GM12878 (cell line): ENCODE results near the gene UNCX. TPM values are rescaled to one million over a fixed set of nuclear protein-coding genes. Genes with fewer than 3 reads are reported as not detected.

Source experiments
- ATAC-seq: fragments of 200-7000 bp; cut with Tn5 transposase; 3 replicates; pipeline ENCODE4 v1.9.1; 2020; ENCODE audit warnings: mild to moderate bottlenecking, moderate library complexity
- BruUV-seq: library from RNA; stranded (reverse); fragments of 400-500 nt; replicated peaks from 2 replicates; lab custom pipeline; 2021; lab: Mats Ljungman, UMichigan
- CTCF ChIA-PET: fragments of 300-600 bp; sonication (Branson Sonifier 250); formaldehyde crosslinking; extraction: SDS; loops from one replicate; lab custom pipeline; 2021; ENCODE audit warnings: inconsistent platforms; lab: Yijun Ruan, JAX
- POLR2A ChIA-PET: fragments of 350-600 bp; formaldehyde crosslinking; extraction: SDS; loops from one replicate; lab custom pipeline; 2021; ENCODE audit warnings: inconsistent platforms; lab: Charles Lee
- RAD21 ChIA-PET: fragments of 300-600 bp; sonication (Branson Sonifier 250); formaldehyde crosslinking; loops from one replicate; lab custom pipeline; 2023; ENCODE audit warnings: antibody characterized with exemption; ENCODE audit not compliant: unreplicated experiment; lab: Charles Lee
- SMC1A ChIA-PET: fragments of 300-600 bp; sonication (Branson Sonifier 250); formaldehyde crosslinking; loops from one replicate; lab custom pipeline; 2023; ENCODE audit not compliant: unreplicated experiment, uncharacterized antibody; lab: Charles Lee
- DNase-seq: peaks from one replicate; pipeline ENCODE4 v3.0.0-alpha.2; 2011; ENCODE audit warnings: low read depth, low spot score
- FAIRE-seq: peaks from 3 replicates; lab custom pipeline; 2011; peaks lifted over from hg19 to GRCh38; lab: Jason Lieb, UNC
- H2AFZ ChIP-seq: 2 replicates; pipeline ENCODE4 v1.6.0; 2011; ENCODE audit warnings: low read depth, low read length, control low read depth; ENCODE audit not compliant: control insufficient read depth
- H3K27ac ChIP-seq: 2 replicates; pipeline ENCODE4 v1.5.1; 2011; ENCODE audit warnings: control low read depth; ENCODE audit not compliant: control insufficient read depth, insufficient read depth
- H3K27me3 ChIP-seq, 2 experiments: replicated peaks in 1 of 2; 2 replicates each; pipeline versions ENCODE4 v1.6.0 to v1.6.1; 2011; ENCODE audit warnings: low read length in 1 of 2; ENCODE audit not compliant: control insufficient read depth in 2 of 2, insufficient read depth in 2 of 2
- H3K36me3 ChIP-seq, 2 experiments: 2 replicates each; pipeline ENCODE4 v1.5.1; 2011; ENCODE audit warnings: low read length in 1 of 2; ENCODE audit not compliant: control insufficient read depth in 2 of 2, insufficient read depth in 2 of 2
- H3K4me1 ChIP-seq: 2 replicates; pipeline ENCODE4 v1.6.1; 2011; ENCODE audit warnings: mild to moderate bottlenecking, low read length, moderate library complexity, mixed read lengths; ENCODE audit not compliant: control insufficient read depth, insufficient read depth
- H3K4me2 ChIP-seq: 2 replicates; pipeline ENCODE4 v1.6.0; 2011; ENCODE audit warnings: control low read depth; ENCODE audit not compliant: control insufficient read depth, insufficient read depth
- H3K4me3 ChIP-seq: fragments of 200-600 bp; sonication (generic); 2 replicates; pipeline ENCODE4 v1.5.1; 2016
- H3K79me2 ChIP-seq: 2 replicates; pipeline ENCODE4 v1.6.0; 2011; ENCODE audit warnings: low read length; ENCODE audit not compliant: control insufficient read depth, insufficient read depth
- H3K9ac ChIP-seq: 2 replicates; pipeline ENCODE4 v1.8.0; 2011; ENCODE audit warnings: low read length, control low read depth, mixed read lengths; ENCODE audit not compliant: control insufficient read depth, insufficient read depth
- H3K9me3 ChIP-seq: replicated peaks from 3 replicates; pipeline ENCODE4 v1.5.1; 2011; ENCODE audit warnings: mild to moderate bottlenecking, low read length; ENCODE audit not compliant: control insufficient read depth, insufficient read depth
- H4K20me1 ChIP-seq: 2 replicates; pipeline ENCODE4 v1.6.0; 2011; ENCODE audit not compliant: control insufficient read depth, insufficient read depth
- ELK1 ChIP-seq: IDR thresholded peaks from 2 replicates; pipeline ENCODE4 v1.6.1; 2012; ENCODE audit warnings: low read depth, low read length, improper control_type of control experiment
- JUNB ChIP-seq: IDR thresholded peaks from 2 replicates; pipeline ENCODE4 v1.6.1; 2016; ENCODE audit warnings: antibody characterized with exemption, mild to moderate bottlenecking
- MTA2 ChIP-seq: fragments of 450-650 bp; IDR thresholded peaks from 2 replicates; pipeline ENCODE4 v1.6.1; 2016; ENCODE audit warnings: low read depth, mild to moderate bottlenecking, moderate library complexity
- NFYA ChIP-seq: IDR thresholded peaks from 2 replicates; pipeline ENCODE4 v1.6.1; 2011; ENCODE audit warnings: low read depth, mild to moderate bottlenecking, low read length, improper control_type of control experiment, borderline replicate concordance
- PRDM15 ChIP-seq: fragments of 450-650 bp; formaldehyde crosslinking; IDR thresholded peaks from 2 replicates; pipeline ENCODE4 v1.4.0; 2020; ENCODE audit warnings: mild to moderate bottlenecking, moderate library complexity
- TCF7 ChIP-seq: IDR thresholded peaks from 2 replicates; pipeline ENCODE4 v1.6.1; 2014; ENCODE audit warnings: antibody characterized with exemption, borderline replicate concordance
- WGBS: methylation state at CpG from one replicate; pipeline ENCODE4 v1.1.6; 2016; ENCODE audit warnings: low lambda C conversion rate; ENCODE audit not compliant: insufficient replicate concordance, insufficient coverage; ENCODE audit errors: missing lambda C conversion rate; 5-methylcytosine and 5-hydroxymethylcytosine counted together
- in situ Hi-C: fragments of 300-500 bp; cut with MboI; formaldehyde crosslinking; loops from 9 replicates; pipeline ENCODE4 v1.14.3; 2018; ENCODE audit warnings: mixed read lengths
- intact Hi-C: fragments of 100-400 bp; cut with micrococcal nuclease; formaldehyde crosslinking; loops from one replicate; pipeline ENCODE4 v1.14.2; 2022; ENCODE audit not compliant: unreplicated experiment
- polyA plus RNA-seq, 11 experiments: library from polyadenylated mRNA; depleted of rRNA in 4 of 11; unstranded in 6 of 11; stranded (reverse) in 5 of 11; fragments of >200 nt; fragmentation: Nextera tagmentation in 4 of 11; fragmentation: Illumina TruSeq in 1 of 11; extraction: Ambion mirVana in 4 of 11; extraction: Trizol in 1 of 11; gene quantifications; 1 replicate in 1 of 11; 2 replicates in 10 of 11; pipeline versions ENCODE4 v1.2.1 to v1.2.3, GENCODE V29; 2011 to 2016; ENCODE audit warnings: inconsistent platforms in 2 of 11, missing spikeins in 2 of 11, low read depth in 1 of 11
- total RNA-seq, 4 experiments: library from RNA; depleted of rRNA in 3 of 4; stranded (reverse); fragments of >200 nt in 3 of 4; fragmentation: Illumina TruSeq in 1 of 4; extraction: Trizol in 1 of 4; gene quantifications; 2 replicates each; pipeline versions ENCODE4 v1.2.1 to v1.2.3, GENCODE V29; 2013 to 2021

The UNCX gene
- total and polyA plus RNA-seq, 10 of the 15 experiments (the other 5 are each of a cell fraction or from before 2014, with no cell fraction given): not detected

GRCh38 chr7:1274876-1275375 is 42.3 kb downstream of the UNCX start:
- no peaks in the 10 kb centered on the region for H3K4me1 ChIP-seq
- H4K20me1 ChIP-seq: no peaks in the 10 kb centered on the region
- FAIRE-seq: no peak
- H3K9ac ChIP-seq: no peak overlapping the region
- no peak for DNase-seq
- no peak overlapping the region for H2AFZ ChIP-seq
- RAD21 ChIA-PET: no interaction called here
- 75% methylated on average over 17 of the region's 18 CpGs for WGBS
- no peaks in the 10 kb centered on the region for H3K27me3 ChIP-seq
- CTCF ChIA-PET: no interaction called here
- no peak for TF ChIP-seq JUNB
- no peak for TF ChIP-seq MTA2
- TF ChIP-seq NFYA: no peak
- no peak for TF ChIP-seq ELK1
- TF ChIP-seq TCF7: no peak
- TF ChIP-seq PRDM15 (CRISPR knock-in tag): no peak
- BruUV-seq: no TSS peak
- intact Hi-C loops (no loop called here), in situ Hi-C loops (no loop called here)
- no peak for ATAC-seq
- no peaks in the 10 kb centered on the region for H3K79me2 ChIP-seq
- H3K4me3 ChIP-seq: no peak overlapping the region
- POLR2A ChIA-PET: no interaction called here
- no peak overlapping the region for H3K4me2 ChIP-seq
- H3K27ac ChIP-seq: no peak overlapping the region
- SMC1A ChIA-PET: no interaction called here
- H3K9me3 ChIP-seq: peaks cover 2% of the 10 kb centered on the region; the same call in 2 of the 3 replicates
- no peaks in the 10 kb centered on the region for H3K36me3 ChIP-seq
